ENCODE results near the gene ZNF160. TPM values are rescaled to one million over a fixed set of nuclear protein-coding genes. Genes with fewer than 3 reads are reported as not detected.

The ZNF160 gene
- total and polyA plus RNA-seq, 2 of the 4 experiments (the other 2 are of a cell fraction) = 22.6 to 26.9 TPM

DNA sequence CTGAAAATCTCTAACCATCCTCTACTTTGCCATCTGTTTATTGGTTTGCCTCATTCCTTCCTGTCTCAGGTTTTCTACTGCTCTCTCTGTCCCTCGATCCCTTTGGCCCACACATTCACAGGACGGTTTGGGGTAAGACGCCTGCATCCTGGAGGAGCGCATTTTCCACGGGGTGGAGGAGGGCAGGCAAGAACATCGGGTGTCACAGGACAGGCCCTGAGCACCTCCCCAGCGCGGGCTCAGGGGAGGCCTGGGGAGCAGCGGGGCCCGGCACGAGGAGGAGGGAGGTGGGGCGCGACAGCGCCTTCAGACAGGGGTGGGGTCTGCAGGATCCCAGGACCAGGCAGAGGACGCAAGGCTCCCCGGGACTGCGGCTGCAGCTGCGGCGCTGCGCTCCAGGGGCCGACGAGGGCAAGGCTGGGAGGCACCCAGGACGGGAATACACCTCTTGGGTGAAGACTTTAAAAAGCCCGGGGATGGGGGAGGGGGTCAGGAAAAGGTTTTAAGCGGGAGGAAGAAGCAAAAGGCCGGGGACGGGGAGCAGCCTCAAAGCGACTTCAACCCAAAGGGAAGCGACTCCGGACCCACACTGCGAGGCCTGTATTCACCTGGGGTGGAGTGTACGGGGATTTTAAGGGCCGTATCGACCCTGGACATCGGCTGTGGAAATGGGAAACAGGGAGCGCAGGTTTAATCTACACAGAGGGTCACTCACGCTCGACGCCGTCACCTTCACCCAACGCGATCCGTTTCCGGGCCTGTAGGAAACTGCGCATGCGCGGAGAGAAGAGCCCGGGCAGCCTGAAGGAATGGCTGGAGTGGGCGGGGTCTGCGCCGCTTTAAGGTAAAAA is 29.1 kb upstream of the ZNF160 start, which contains the start of gene ZNF415:
Gene ZNF415 (minus strand): TSS at position 770 of the 851 bp plus-strand sequence. CDS start 10,234 bp downstream, outside the sequence.
- peak within 1 kb of the TSS; percentile 74 for H4K5ac ChIP-seq (ENCODE audit: low read depth, low read length)
- H3K56ac ChIP-seq (ENCODE audit: extremely low read depth, insufficient read depth, low read length) = peak within 1 kb of the TSS; percentile 74
- H3K4me1 ChIP-seq (ENCODE audit: control insufficient read depth, insufficient read depth, low read length) = peaks cover 3% of the 10 kb centered on the region; the same call in 1 of the 2 replicates
- ATAC-seq (ENCODE audit: low read depth) = peak; percentile 95
- H2BK5ac ChIP-seq (ENCODE audit: low read depth, low read length, poor library complexity, severe bottlenecking) = peak within 1 kb of the TSS; percentile 9
- peak within 1 kb of the TSS; percentile 98 for H2AFZ ChIP-seq (replicated peaks; ENCODE audit: low read length, poor library complexity)
- peak within 1 kb of the TSS; percentile 74 for H3K4ac ChIP-seq (ENCODE audit: low read depth, low read length)
- 8% methylated on average over 7 of the region's 51 CpGs; no CpG with 5 or more reads in 1 of the 2 experiments for WGBS, 2 experiments (ENCODE audit: extremely low coverage in 2 of 2, insufficient read length in 1 of 2)
- H4K8ac ChIP-seq (ENCODE audit: low read depth in 2 of 2, low read length in 2 of 2) = peak within 1 kb of the TSS; percentile 46 to 96
- peak within 1 kb of the TSS; percentile 48 for H2AK5ac ChIP-seq (ENCODE audit: low read depth, low read length)
- intact Hi-C loops (cut with micrococcal nuclease) (no loop called here), dilution Hi-C loops (cut with HindIII; ENCODE audit: low sequenced_read_pairs, unreplicated experiment) (no loop called here), in situ Hi-C loops (cut with MboI; ENCODE audit: low sequenced_read_pairs) (no loop called here)
- H2BK120ac ChIP-seq (ENCODE audit: low read depth, low read length) = peak within 1 kb of the TSS; percentile 25; the same call in 1 of the 2 replicates
- H3K23ac ChIP-seq (ENCODE audit: low read depth, low read length) = peak within 1 kb of the TSS; percentile 70
- POLR2A ChIA-PET (ENCODE audit: unreplicated experiment) = no interaction called here
- peak within 1 kb of the TSS; percentile 57 for H3K4me3 ChIP-seq (ENCODE audit: insufficient read depth, low read depth, low read length)
- no peaks in the 10 kb centered on the region; the same call in 1 of the 2 replicates for H3K36me3 ChIP-seq (ENCODE audit: control insufficient read depth, insufficient read depth, low read length)
- H3K14ac ChIP-seq (replicated peaks; ENCODE audit: low read depth, low read length) = peak within 1 kb of the TSS; percentile 93
- H3K9ac ChIP-seq (ENCODE audit: low read depth, low read length) = peak within 1 kb of the TSS; percentile 80
- H3K79me1 ChIP-seq (ENCODE audit: low read depth in 1 of 2, low read length in 2 of 2) = peaks cover 0 to 9% of the 10 kb centered on the region in 2 experiments; a peak in 2 of 4 replicates
- DNase-seq = peak; percentile 67
- no peak within 1 kb of the TSS; the same call in 2 of the 3 replicates for H2BK15ac ChIP-seq (ENCODE audit: low read depth, low read length)
- CTCF ChIA-PET = no interaction called here
- H3K18ac ChIP-seq (ENCODE audit: low read depth, low read length) = peak within 1 kb of the TSS; percentile 28; the same call in 1 of the 2 replicates
- no peaks in the 10 kb centered on the region for H3K27me3 ChIP-seq (ENCODE audit: control insufficient read depth, insufficient read depth, low read length)
- peak within 1 kb of the TSS; percentile 53 for H3K4me2 ChIP-seq (ENCODE audit: low read depth, low read length)
- no peaks in the 10 kb centered on the region for H3K9me1 ChIP-seq (ENCODE audit: insufficient read depth, low read length)
- no peak within 1 kb of the TSS for H4K91ac ChIP-seq (ENCODE audit: insufficient read depth, low read depth, low read length)
- BruUV-seq (replicated peaks) = no TSS peak
- H3K27ac ChIP-seq (ENCODE audit: insufficient read depth, low read length) = peak within 1 kb of the TSS; percentile 48
- no peak within 1 kb of the TSS for H2BK20ac ChIP-seq (ENCODE audit: low read depth, low read length)
- no peaks in the 10 kb centered on the region; the same call in 1 of the 2 replicates for H3K9me3 ChIP-seq (ENCODE audit: control insufficient read depth, insufficient read depth, low read length)
- H4K20me1 ChIP-seq (ENCODE audit: insufficient read depth, low read length) = no peaks in the 10 kb centered on the region
- peak within 1 kb of the TSS; percentile 96 for H2AK9ac ChIP-seq (replicated peaks; ENCODE audit: low read depth, low read length, poor library complexity)
- no peak for TF ChIP-seq POLR2A (IDR thresholded peaks at IDR 0.05; ENCODE audit: low read depth, low read length)
- TF ChIP-seq MAZ (IDR thresholded peaks at IDR 0.05; ENCODE audit: borderline replicate concordance, low read depth, low read length) = no peak
- TF ChIP-seq, protein P1, sequence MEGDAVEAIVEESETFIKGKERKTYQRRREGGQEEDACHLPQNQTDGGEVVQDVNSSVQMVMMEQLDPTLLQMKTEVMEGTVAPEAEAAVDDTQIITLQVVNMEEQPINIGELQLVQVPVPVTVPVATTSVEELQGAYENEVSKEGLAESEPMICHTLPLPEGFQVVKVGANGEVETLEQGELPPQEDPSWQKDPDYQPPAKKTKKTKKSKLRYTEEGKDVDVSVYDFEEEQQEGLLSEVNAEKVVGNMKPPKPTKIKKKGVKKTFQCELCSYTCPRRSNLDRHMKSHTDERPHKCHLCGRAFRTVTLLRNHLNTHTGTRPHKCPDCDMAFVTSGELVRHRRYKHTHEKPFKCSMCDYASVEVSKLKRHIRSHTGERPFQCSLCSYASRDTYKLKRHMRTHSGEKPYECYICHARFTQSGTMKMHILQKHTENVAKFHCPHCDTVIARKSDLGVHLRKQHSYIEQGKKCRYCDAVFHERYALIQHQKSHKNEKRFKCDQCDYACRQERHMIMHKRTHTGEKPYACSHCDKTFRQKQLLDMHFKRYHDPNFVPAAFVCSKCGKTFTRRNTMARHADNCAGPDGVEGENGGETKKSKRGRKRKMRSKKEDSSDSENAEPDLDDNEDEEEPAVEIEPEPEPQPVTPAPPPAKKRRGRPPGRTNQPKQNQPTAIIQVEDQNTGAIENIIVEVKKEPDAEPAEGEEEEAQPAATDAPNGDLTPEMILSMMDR (conservative IDR thresholded peaks at IDR 0.05; ENCODE audit: low read depth, low read length) = no peak
- TF ChIP-seq SMC3 (IDR thresholded peaks at IDR 0.05; ENCODE audit: low read depth, low read length) = no peak
- TF ChIP-seq FOS (IDR thresholded peaks at IDR 0.05; ENCODE audit: low read depth, low read length) = no peak
- no peak for TF ChIP-seq BHLHE40 (IDR thresholded peaks at IDR 0.05; ENCODE audit: low read depth, low read length)
- TF ChIP-seq, protein P2, sequence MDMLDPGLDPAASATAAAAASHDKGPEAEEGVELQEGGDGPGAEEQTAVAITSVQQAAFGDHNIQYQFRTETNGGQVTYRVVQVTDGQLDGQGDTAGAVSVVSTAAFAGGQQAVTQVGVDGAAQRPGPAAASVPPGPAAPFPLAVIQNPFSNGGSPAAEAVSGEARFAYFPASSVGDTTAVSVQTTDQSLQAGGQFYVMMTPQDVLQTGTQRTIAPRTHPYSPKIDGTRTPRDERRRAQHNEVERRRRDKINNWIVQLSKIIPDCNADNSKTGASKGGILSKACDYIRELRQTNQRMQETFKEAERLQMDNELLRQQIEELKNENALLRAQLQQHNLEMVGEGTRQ (IDR thresholded peaks at IDR 0.05; ENCODE audit: low read depth, low read length) = no peak
- no peak for TF ChIP-seq MXI1 (IDR thresholded peaks at IDR 0.05; ENCODE audit: borderline replicate concordance, low read depth, low read length)
- no peak for TF ChIP-seq CHD1 (IDR thresholded peaks at IDR 0.05; ENCODE audit: low read depth, low read length)
- TF ChIP-seq, protein P3, sequence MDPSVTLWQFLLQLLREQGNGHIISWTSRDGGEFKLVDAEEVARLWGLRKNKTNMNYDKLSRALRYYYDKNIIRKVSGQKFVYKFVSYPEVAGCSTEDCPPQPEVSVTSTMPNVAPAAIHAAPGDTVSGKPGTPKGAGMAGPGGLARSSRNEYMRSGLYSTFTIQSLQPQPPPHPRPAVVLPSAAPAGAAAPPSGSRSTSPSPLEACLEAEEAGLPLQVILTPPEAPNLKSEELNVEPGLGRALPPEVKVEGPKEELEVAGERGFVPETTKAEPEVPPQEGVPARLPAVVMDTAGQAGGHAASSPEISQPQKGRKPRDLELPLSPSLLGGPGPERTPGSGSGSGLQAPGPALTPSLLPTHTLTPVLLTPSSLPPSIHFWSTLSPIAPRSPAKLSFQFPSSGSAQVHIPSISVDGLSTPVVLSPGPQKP (IDR thresholded peaks at IDR 0.05; ENCODE audit: borderline replicate concordance, low read depth, low read length) = no peak
- TF ChIP-seq CEBPB (IDR thresholded peaks at IDR 0.05; ENCODE audit: low read depth, low read length) = no peak
- no peak for TF ChIP-seq NFE2L2 (IDR thresholded peaks at IDR 0.05; ENCODE audit: low read depth, low read length)
- no peak for TF ChIP-seq RAD21 (IDR thresholded peaks at IDR 0.05; ENCODE audit: low read length)
- no peak for TF ChIP-seq MAFK (IDR thresholded peaks at IDR 0.05; ENCODE audit: low read depth, low read length)
